Stimulated activated CD4-positive, alpha-beta T cell treated with anti-CD3 and anti-CD28 coated beads, Interleukin-2, amount 100 ng/mL, for 4 hours (primary cell): ENCODE data around the gene PDK3.

Source experiments
- DNase-seq: peaks from one replicate; pipeline ENCODE4 v3.0.0-alpha.2; 2020; ENCODE audit warnings: low read depth

The PDK3 gene

GRCh38 chrX:24561121-24561520, 96.0 kb downstream of the PDK3 start:
- no peak for DNase-seq

GRCh38 chrX:24563291-24564010, 98.4 kb downstream of the PDK3 start:
- no peak for DNase-seq

GRCh38 chrX:24566240-24566639, 101.2 kb downstream of the PDK3 start:
- DNase-seq = no peak

GRCh38 chrX:24567169-24567568, 102.1 kb downstream of the PDK3 start:
- DNase-seq = no peak

- DNase-seq = no peak
Measured at GRCh38 chrX:24574743-24575142, 109.7 kb downstream of the PDK3 start.

- no peak for DNase-seq
Measured at GRCh38 chrX:24575496-24575895, 110.4 kb downstream of the PDK3 start.

GRCh38 chrX:24577091-24577490, 112.0 kb downstream of the PDK3 start:
- no peak for DNase-seq
